Testis (tissue), 2 donors: ENCODE measurements around the gene MYL10.

ENCODE experiments used
- CTCF ChIP-seq, 3 experiments: fragments of 450-650 bp in 2 of 3; fragments of 200-600 bp in 1 of 3; sonication (generic) in 1 of 3; IDR thresholded peaks; one replicate each; pipeline ENCODE4 v1.5.1; 2016 to 2019; ENCODE audit warnings: antibody characterized with exemption in 3 of 3, mild to moderate bottlenecking in 2 of 3, moderate library complexity in 1 of 3
- POLR2A ChIP-seq: fragments of 450-650 bp; IDR thresholded peaks from one replicate; pipeline ENCODE4 v1.6.1; 2017; ENCODE audit warnings: antibody characterized with exemption, mild to moderate bottlenecking, moderate library complexity

DNA sequence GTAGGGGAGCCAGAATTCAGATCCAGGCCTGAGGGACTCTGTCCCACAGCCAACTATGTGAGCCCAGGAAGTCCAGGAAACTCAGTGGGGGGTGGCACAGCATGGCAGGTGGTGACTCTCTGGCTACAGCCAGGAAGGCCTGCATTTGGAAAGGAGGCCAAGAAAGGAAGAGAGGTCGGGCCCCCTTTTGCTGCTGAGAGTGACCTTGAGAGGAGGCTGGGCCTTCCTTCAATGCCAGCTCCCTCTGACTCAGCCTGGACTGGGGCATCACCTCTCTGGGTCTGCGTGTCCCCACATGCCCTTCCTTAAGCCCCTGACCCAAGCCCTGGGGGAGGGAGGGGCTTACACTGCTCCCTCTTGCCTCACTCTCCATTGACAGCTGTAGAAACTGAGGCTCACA, 6.4 kb upstream of the MYL10 start:
- TF ChIP-seq CTCF (IDR thresholded peaks at IDR 0.05) (no peak), POLR2A (no peak)
